Measurements from ENCODE around the gene VAMP5. TPM values are rescaled to one million over a fixed set of nuclear protein-coding genes. Genes with fewer than 3 reads are reported as not detected.
A peak's percentile ranks its signal among the peaks of the same experiment; 100 is the strongest.

The VAMP5 gene
- total and polyA plus RNA-seq, 12 donors = 25.8 to 146 (median 39.4) TPM

DNA sequence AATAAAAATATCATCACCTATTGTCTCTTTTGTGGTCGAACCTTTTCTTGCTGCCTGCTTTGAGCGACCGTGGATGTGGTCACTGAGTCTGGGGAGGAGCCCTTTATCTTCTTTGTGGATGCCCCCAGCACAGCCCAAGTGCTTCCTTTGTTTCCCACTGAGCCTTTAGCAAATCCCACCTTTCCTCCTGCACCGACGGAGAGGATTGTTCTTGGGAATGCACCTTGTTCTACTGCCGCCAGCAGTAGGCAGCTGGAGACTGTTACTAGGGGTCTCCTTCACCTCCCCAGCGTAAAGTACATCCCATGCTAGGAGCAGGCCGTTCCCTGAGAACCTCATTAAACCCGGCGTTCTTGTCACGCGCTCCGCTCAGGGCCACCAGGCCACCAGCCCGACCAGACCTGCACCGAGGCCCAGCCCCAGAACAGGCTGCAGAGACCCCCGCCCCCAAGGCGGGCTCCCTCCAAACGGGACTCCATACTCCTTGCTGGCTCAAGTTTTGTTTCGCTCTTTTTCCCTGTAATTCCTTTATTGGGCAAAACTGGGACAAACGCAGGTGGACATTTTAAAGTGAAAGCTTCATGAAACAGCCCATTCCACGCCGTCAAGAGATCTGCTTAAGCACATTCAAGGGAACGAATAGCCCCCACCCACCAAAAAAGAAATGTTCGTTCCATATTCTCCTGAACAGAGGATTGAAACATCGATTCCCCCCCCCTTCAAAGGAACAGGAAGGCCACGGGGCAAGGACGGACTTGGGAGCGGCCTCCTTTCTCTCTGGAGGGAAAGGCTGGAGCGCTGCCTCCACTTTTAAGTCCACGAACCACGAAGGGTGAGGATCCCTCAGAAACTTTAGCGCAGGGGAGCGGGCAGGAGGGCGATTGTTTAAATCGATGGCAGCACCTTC is 46.4 kb upstream of the VAMP5 start:
- DNase-seq = peak; percentile 55 to 57
- H3K4me1 ChIP-seq = peaks cover 13 to 50% (median 41%) of the 10 kb centered on the region in 9 donors
- WGBS, 2 donors = 3 to 5% methylated on average over 35 of the region's 35 CpGs
- H3K4me3 ChIP-seq = peak overlapping the region; percentile 59 to 97 (median 94)
- TF ChIP-seq CTCF (IDR thresholded peaks at IDR 0.05) = peak in 2 of 9 donors; percentile 18 to 28
- ATAC-seq = peak; percentile 6 to 60 (median 28)
- no peaks in the 10 kb centered on the region for H3K9me3 ChIP-seq
- H3K36me3 ChIP-seq = peaks cover 0 to 25% (median 19%) of the 10 kb centered on the region in 9 donors
- peak overlapping the region; percentile 97 to 100 (median 100) for H3K27ac ChIP-seq
- intact Hi-C loops (cut with DNase I) = loop anchor here in 8 of 10 donors (1.0 to 5.0 kb wide), 8 partner anchors 36 to 181 kb away; no protein-coding TSS in a partner anchor
- no peaks in the 10 kb centered on the region for H3K27me3 ChIP-seq

GRCh38 chr2:85538507-85539360 is 45.5 kb upstream of the VAMP5 start, which contains the start of gene MAT2A:
Gene MAT2A, plus strand, starts transcription at chr2:85539168. Its CDS starts 120 bp downstream, at chr2:85539288.
- intact Hi-C loops (cut with DNase I) = loop anchor here in 8 of 10 donors (1.0 to 5.0 kb wide), 8 partner anchors 36 to 181 kb away; no protein-coding TSS in a partner anchor
- no peaks in the 10 kb centered on the region for H3K27me3 ChIP-seq
- peaks cover 0 to 34% (median 22%) of the 10 kb centered on the region in 9 donors for H3K36me3 ChIP-seq
- peak; percentile 63 to 86 (median 80) for TF ChIP-seq CTCF (IDR thresholded peaks at IDR 0.05)
- H3K4me3 ChIP-seq = peak within 1 kb of the TSS; percentile 59 to 97 (median 94)
- H3K9me3 ChIP-seq = no peaks in the 10 kb centered on the region
- WGBS, 2 donors = 0 to 1% methylated on average over 92 of the region's 92 CpGs
- DNase-seq (peak; percentile 95 to 96), ATAC-seq (peak; percentile 88 to 94 (median 94))
- peak within 1 kb of the TSS; percentile 97 to 100 (median 100) for H3K27ac ChIP-seq
- H3K4me1 ChIP-seq = peaks cover 16 to 59% (median 50%) of the 10 kb centered on the region in 9 donors

DNA sequence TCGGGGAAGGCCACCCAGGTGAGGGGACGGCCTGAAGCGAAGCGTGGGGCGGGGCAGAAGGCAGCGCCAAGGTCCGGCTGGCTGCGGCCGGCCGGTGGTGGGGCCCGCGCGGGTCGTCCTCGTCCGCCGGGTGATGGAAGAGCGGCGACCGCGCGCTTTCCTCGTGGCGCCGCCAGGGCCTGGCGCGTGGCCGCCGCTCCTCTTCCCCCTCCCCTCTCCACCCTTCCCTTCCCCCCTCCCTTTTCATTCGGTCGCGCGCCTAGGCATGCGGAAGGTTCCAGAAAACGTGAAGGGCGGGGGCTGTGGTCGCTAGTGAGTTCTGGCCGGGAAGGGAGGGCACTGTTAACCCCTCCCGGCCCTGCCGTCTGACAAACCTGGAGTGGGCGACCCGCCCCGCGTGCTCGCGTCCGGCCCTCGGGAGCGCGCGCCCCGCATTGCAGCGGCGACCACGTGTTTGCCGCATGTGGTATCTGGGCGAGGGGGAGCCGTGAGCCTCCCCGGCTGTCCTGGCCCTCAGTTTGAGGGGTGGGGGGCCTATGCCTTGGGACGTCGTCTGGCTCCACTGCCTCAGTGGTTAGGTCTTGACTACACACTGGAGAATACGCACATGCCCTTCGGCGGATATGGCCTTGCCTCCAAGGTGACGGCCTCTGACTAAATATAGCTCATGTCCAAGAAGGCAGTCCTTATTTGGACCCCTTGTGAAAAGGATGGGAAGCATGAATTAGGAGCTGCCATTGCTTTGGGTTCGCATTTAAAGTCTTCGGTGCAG is 44.7 kb upstream of the VAMP5 start:
- peak overlapping the region; percentile 97 to 100 (median 100) for H3K27ac ChIP-seq
- no peaks in the 10 kb centered on the region for H3K27me3 ChIP-seq
- no peaks in the 10 kb centered on the region for H3K9me3 ChIP-seq
- peak overlapping the region; percentile 59 to 97 (median 94) for H3K4me3 ChIP-seq
- DNase-seq (peak; percentile 68 to 81), ATAC-seq (peak; percentile 53 to 79 (median 62))
- intact Hi-C loops (cut with DNase I) = loop anchor here in 8 of 10 donors (1.0 to 5.0 kb wide), 8 partner anchors 37 to 182 kb away; no protein-coding TSS in a partner anchor
- H3K36me3 ChIP-seq = peaks cover 3 to 42% (median 26%) of the 10 kb centered on the region in 9 donors
- peaks cover 16 to 65% (median 51%) of the 10 kb centered on the region in 9 donors for H3K4me1 ChIP-seq
- WGBS, 2 donors = 1% methylated on average over 54 to 59 of the region's 67 CpGs
- TF ChIP-seq CTCF (IDR thresholded peaks at IDR 0.05) = no peak

All from heart right ventricle (tissue), 16 donors.